OCI-LY7 (cell line): ENCODE measurements around the gene IMPDH1. TPM values are rescaled to one million over a fixed set of nuclear protein-coding genes. Genes with fewer than 3 reads are reported as not detected.

Experiments used
- BruUV-seq: library from RNA; stranded (reverse); fragments of 400-500 nt; replicated peaks from 2 replicates; lab custom pipeline; 2021; lab: Mats Ljungman, UMichigan
- CTCF ChIA-PET: fragments of 300-600 bp; sonication (Branson Sonifier 250); formaldehyde crosslinking; loops from one replicate; lab custom pipeline; 2022; ENCODE audit warnings: antibody characterized with exemption; ENCODE audit not compliant: unreplicated experiment; lab: Charles Lee
- POLR2A ChIA-PET: fragments of 300-600 bp; sonication (Branson Sonifier 250); formaldehyde crosslinking; loops from one replicate; lab custom pipeline; 2022; ENCODE audit warnings: antibody characterized with exemption; lab: Charles Lee
- DNase-seq: peaks from one replicate; pipeline ENCODE4 v3.0.0-alpha.2; 2015; ENCODE audit warnings: low spot score
- H2AFZ ChIP-seq: fragments of 200-600 bp; sonication (generic), shearing (Covaris generic); 2 replicates; pipeline ENCODE4 v1.6.1; 2014; ENCODE audit warnings: mild to moderate bottlenecking, antibody characterized with exemption, low read length, moderate library complexity
- H3K27ac ChIP-seq: fragments of 200-600 bp; sonication (generic); 2 replicates; pipeline ENCODE4 v1.5.1; 2014; ENCODE audit warnings: mixed run types, low read depth, mild to moderate bottlenecking, moderate library complexity, low read length, inconsistent platforms; ENCODE audit not compliant: poor library complexity, severe bottlenecking
- H3K36me3 ChIP-seq: fragments of 200-600 bp; sonication (generic); 2 replicates; pipeline ENCODE4 v1.6.1; 2014; ENCODE audit warnings: mild to moderate bottlenecking, antibody characterized with exemption, low read length, moderate library complexity, mixed read lengths; ENCODE audit not compliant: insufficient read depth
- H3K4me1 ChIP-seq: fragments of 200-600 bp; sonication (generic); 2 replicates; pipeline ENCODE4 v1.5.1; 2014; ENCODE audit warnings: mild to moderate bottlenecking, low read length; ENCODE audit not compliant: insufficient read depth, poor library complexity, severe bottlenecking
- H3K4me2 ChIP-seq: fragments of 200-600 bp; sonication (generic); 2 replicates; pipeline ENCODE4 v1.6.1; 2014; ENCODE audit warnings: mild to moderate bottlenecking, low read length
- H3K4me3 ChIP-seq: fragments of 200-600 bp; sonication (generic); 2 replicates; pipeline ENCODE4 v1.5.1; 2014; ENCODE audit warnings: mild to moderate bottlenecking, low read depth, low read length; ENCODE audit not compliant: poor library complexity, severe bottlenecking
- H3K79me2 ChIP-seq: fragments of 200-600 bp; sonication (generic); 2 replicates; pipeline ENCODE4 v1.6.1; 2016; ENCODE audit warnings: low read depth, mild to moderate bottlenecking, low read length, moderate library complexity, mixed read lengths; ENCODE audit not compliant: insufficient read depth
- H3K9me2 ChIP-seq: fragments of 200-600 bp; sonication (generic); 2 replicates; pipeline ENCODE4 v1.6.1; 2016; ENCODE audit warnings: mild to moderate bottlenecking, low read length, mixed read lengths; ENCODE audit not compliant: insufficient read depth
- H3K9me3 ChIP-seq: fragments of 200-600 bp; sonication (generic); 2 replicates; pipeline ENCODE4 v1.6.1; 2014; ENCODE audit warnings: mild to moderate bottlenecking, mixed run types, low read length, mixed read lengths
- H4K20me1 ChIP-seq: fragments of 200-600 bp; sonication (generic); 2 replicates; pipeline ENCODE4 v1.6.1; 2014; ENCODE audit warnings: mild to moderate bottlenecking, antibody characterized with exemption, low read length, moderate library complexity, mixed read lengths; ENCODE audit not compliant: insufficient read depth
- CTCF ChIP-seq: fragments of 200-600 bp; sonication (generic); conservative IDR thresholded peaks from 2 replicates; pipeline ENCODE4 v1.5.1; 2014; ENCODE audit warnings: mild to moderate bottlenecking, antibody characterized with exemption, low read length, moderate library complexity, mixed read lengths
- EZH2phosphoT487 ChIP-seq: fragments of 200-600 bp; sonication (generic); IDR thresholded peaks from 2 replicates; pipeline ENCODE4 v1.6.1; 2018; ENCODE audit warnings: low read depth, borderline replicate concordance, mild to moderate bottlenecking, mixed run types, antibody characterized with exemption, low read length, moderate library complexity, mixed read lengths
- intact Hi-C: fragments of 100-400 bp; cut with micrococcal nuclease; formaldehyde crosslinking; loops from one replicate; pipeline ENCODE4 v1.10.0; 2022; ENCODE audit not compliant: unreplicated experiment
- total RNA-seq, 2 experiments: library from RNA; depleted of rRNA in 1 of 2; stranded (reverse); fragments of >200 nt in 1 of 2; shearing (Covaris generic) in 1 of 2; gene quantifications; 2 replicates each; pipeline ENCODE4 v1.2.3, GENCODE V29; 2014 to 2022

The IMPDH1 gene
- total RNA-seq, 2 experiments from 2014 or later: 26.6 to 50.5 TPM

- no TSS peak for BruUV-seq
- Histone ChIP-seq H3K79me2 (no peaks in the 10 kb centered on the region), H3K27ac (no peak overlapping the region), H3K4me3 (no peak overlapping the region), H3K4me1 (no peaks in the 10 kb centered on the region), H3K4me2 (no peak overlapping the region), H4K20me1 (no peaks in the 10 kb centered on the region), H3K9me3 (no peaks in the 10 kb centered on the region), H3K9me2 (no peaks in the 10 kb centered on the region), H2AFZ (no peak overlapping the region), H3K36me3 (no peaks in the 10 kb centered on the region)
- DNase-seq: no peak
- TF ChIP-seq CTCF: no peak
- no peak for TF ChIP-seq EZH2phosphoT487
- intact Hi-C loops: no loop called here
- POLR2A ChIA-PET: interaction anchor here (0.8 kb wide), 1 partner anchor 26 kb away, joined by 3 read pairs; no protein-coding TSS in a partner anchor
- CTCF ChIA-PET: no interaction called here
These were observed 45.5 kb downstream of the IMPDH1 start for GRCh38 chr7:128364166-128364870.

DNA sequence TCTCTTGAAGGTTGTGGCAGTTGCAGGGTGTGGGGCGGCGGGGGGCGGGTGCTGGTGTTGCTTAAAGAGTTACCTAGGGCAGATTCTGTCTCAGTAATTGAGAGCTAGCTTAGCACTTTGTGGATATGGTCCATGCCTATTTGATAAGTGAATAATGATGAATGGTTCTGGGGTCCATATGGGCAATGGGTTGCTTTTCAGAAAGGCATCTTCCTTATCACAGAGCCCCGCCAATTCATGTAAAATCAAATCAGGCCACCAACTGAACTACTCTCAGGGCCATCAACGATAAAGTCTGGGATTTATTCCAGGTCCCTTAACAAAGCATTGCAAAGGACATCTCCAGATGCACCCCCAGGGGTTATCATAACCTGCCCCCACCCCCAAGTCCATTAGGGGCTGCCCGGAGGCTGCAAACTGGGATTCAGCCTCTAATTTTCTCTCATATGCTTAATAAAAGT lies 46.5 kb downstream of the IMPDH1 start:
- Histone ChIP-seq H3K27ac (no peak overlapping the region), H3K9me2 (no peaks in the 10 kb centered on the region), H3K4me1 (no peaks in the 10 kb centered on the region), H3K9me3 (no peaks in the 10 kb centered on the region), H3K4me3 (no peak overlapping the region), H3K36me3 (no peaks in the 10 kb centered on the region), H3K79me2 (no peaks in the 10 kb centered on the region), H4K20me1 (no peaks in the 10 kb centered on the region), H3K4me2 (no peak overlapping the region), H2AFZ (no peak overlapping the region)
- BruUV-seq: no TSS peak
- ChIA-PET CTCF (no interaction called here), POLR2A (no interaction called here)
- TF ChIP-seq EZH2phosphoT487 (no peak), CTCF (no peak)
- no peak for DNase-seq
- intact Hi-C loops: no loop called here

DNA sequence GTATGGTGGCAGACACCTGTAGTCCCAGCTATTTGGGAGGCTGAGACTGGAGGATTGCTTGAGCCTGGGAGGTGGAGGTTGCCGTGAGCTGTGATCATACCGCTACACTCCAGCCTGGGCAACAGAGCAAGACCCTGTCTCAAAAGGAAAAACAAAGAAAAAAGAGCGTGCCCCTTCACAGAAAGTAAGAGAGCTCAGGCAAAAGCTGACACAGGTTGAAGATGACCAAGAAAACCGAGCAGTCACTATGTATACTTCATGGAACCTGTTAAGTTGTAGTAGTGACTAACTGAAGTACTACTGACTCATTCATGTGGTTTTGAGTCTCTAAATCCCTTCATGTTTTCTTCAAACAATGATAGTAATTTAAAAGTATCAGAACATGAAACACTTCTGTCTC lies 47.1 kb downstream of the IMPDH1 start:
- no peaks in the 10 kb centered on the region for H4K20me1 ChIP-seq
- no peak for DNase-seq
- H3K9me3 ChIP-seq: no peaks in the 10 kb centered on the region
- no peaks in the 10 kb centered on the region for H3K4me1 ChIP-seq
- POLR2A ChIA-PET: no interaction called here
- CTCF ChIA-PET: no interaction called here
- no TSS peak for BruUV-seq
- no peak overlapping the region for H3K4me3 ChIP-seq
- H2AFZ ChIP-seq: no peak overlapping the region
- H3K79me2 ChIP-seq: no peaks in the 10 kb centered on the region
- no peak overlapping the region for H3K4me2 ChIP-seq
- intact Hi-C loops: no loop called here
- no peak for TF ChIP-seq EZH2phosphoT487
- no peak for TF ChIP-seq CTCF
- no peak overlapping the region for H3K27ac ChIP-seq
- H3K36me3 ChIP-seq: no peaks in the 10 kb centered on the region
- H3K9me2 ChIP-seq: no peaks in the 10 kb centered on the region
